Stimulated activated memory B cell treated with anti-CD40 and anti-IgM and Interleukin-4, amounts not matched to agents 10 μg/mL and 1 μg/mL and 100 μg/mL, for 72 hours (primary cell): Measurements from ENCODE around the gene HTT-AS.
A peak's percentile ranks its signal among the peaks of the same experiment; 100 is the strongest.
"Not testable (repeated sequence)": the region's sequence is repeated elsewhere in the genome, so short reads cannot be mapped to it uniquely, and the experiment has no call there.

Experiments used
- ATAC-seq: fragments of 150-1000 bp; cut with Tn5 transposase; 2 replicates; pipeline ENCODE4 v1.10.0; 2021
- H3K27ac Mint-ChIP-seq: one replicate; pipeline ENCODE4 v1.8.0; 2022; ENCODE audit warnings: mild to moderate bottlenecking, mixed read lengths
- H3K27me3 Mint-ChIP-seq: one replicate; pipeline ENCODE4 v1.8.0; 2022; ENCODE audit warnings: mixed read lengths
- H3K36me3 Mint-ChIP-seq: one replicate; pipeline ENCODE4 v1.8.0; 2022; ENCODE audit warnings: mixed read lengths
- H3K4me1 Mint-ChIP-seq: one replicate; pipeline ENCODE4 v1.8.0; 2022; ENCODE audit warnings: mixed read lengths
- H3K4me3 Mint-ChIP-seq: one replicate; pipeline ENCODE4 v1.8.0; 2022; ENCODE audit warnings: mild to moderate bottlenecking, moderate library complexity, mixed read lengths
- H3K9me3 Mint-ChIP-seq: one replicate; pipeline ENCODE4 v1.8.0; 2022; ENCODE audit warnings: mixed read lengths

HTT-AS gene

GRCh38 chr4:3107271-3107670 is 32.9 kb upstream of the HTT-AS start:
- H3K4me1 Mint-ChIP-seq = peaks cover 22% of the 10 kb centered on the region
- no peak for ATAC-seq
- H3K36me3 Mint-ChIP-seq = peaks cover 71% of the 10 kb centered on the region
- no peak overlapping the region for H3K27ac Mint-ChIP-seq
- no peak overlapping the region for H3K4me3 Mint-ChIP-seq
- no peaks in the 10 kb centered on the region for H3K27me3 Mint-ChIP-seq
- no peaks in the 10 kb centered on the region for H3K9me3 Mint-ChIP-seq

- peaks cover 19% of the 10 kb centered on the region for H3K4me1 Mint-ChIP-seq
- peaks cover 71% of the 10 kb centered on the region for H3K36me3 Mint-ChIP-seq
- no peaks in the 10 kb centered on the region for H3K27me3 Mint-ChIP-seq
- no peaks in the 10 kb centered on the region for H3K9me3 Mint-ChIP-seq
- H3K4me3 Mint-ChIP-seq = peak overlapping the region; percentile 8
- H3K27ac Mint-ChIP-seq = peak overlapping the region; percentile 52
- peak; percentile 99 for ATAC-seq
These were observed 32.2 kb upstream of the HTT-AS start for GRCh38 chr4:3106339-3107186.

- Mint-ChIP-seq H3K27me3 (no peaks in the 10 kb centered on the region), H3K4me3 (no peak overlapping the region), H3K36me3 (peaks cover 75% of the 10 kb centered on the region), H3K4me1 (peaks cover 16% of the 10 kb centered on the region), H3K9me3 (no peaks in the 10 kb centered on the region), H3K27ac (no peak overlapping the region)
- ATAC-seq = no peak
These were observed 24.0 kb upstream of the HTT-AS start for GRCh38 chr4:3098346-3098745.

GRCh38 chr4:3096202-3096601 is 21.9 kb upstream of the HTT-AS start:
- Mint-ChIP-seq H3K9me3 (no peaks in the 10 kb centered on the region), H3K36me3 (peaks cover 71% of the 10 kb centered on the region), H3K27me3 (no peaks in the 10 kb centered on the region), H3K4me3 (no peak overlapping the region), H3K27ac (peak overlapping the region; percentile 28), H3K4me1 (peaks cover 23% of the 10 kb centered on the region)
- no peak for ATAC-seq

GRCh38 chr4:3094701-3095100 is 20.4 kb upstream of the HTT-AS start:
- Mint-ChIP-seq H3K36me3 (peaks cover 61% of the 10 kb centered on the region), H3K4me1 (peaks cover 26% of the 10 kb centered on the region)
- H3K27ac Mint-ChIP-seq, ATAC-seq, H3K27me3 Mint-ChIP-seq, H3K4me3 Mint-ChIP-seq, H3K9me3 Mint-ChIP-seq: not testable (repeated sequence)

- H3K9me3 Mint-ChIP-seq = no peaks in the 10 kb centered on the region
- peaks cover 25% of the 10 kb centered on the region for H3K4me1 Mint-ChIP-seq
- H3K36me3 Mint-ChIP-seq = peaks cover 69% of the 10 kb centered on the region
- ATAC-seq = no peak
- H3K27ac Mint-ChIP-seq = no peak overlapping the region
- H3K27me3 Mint-ChIP-seq = no peaks in the 10 kb centered on the region
- no peak overlapping the region for H3K4me3 Mint-ChIP-seq
These were observed 17.1 kb upstream of the HTT-AS start for GRCh38 chr4:3091464-3091863.

- H3K9me3 Mint-ChIP-seq = peaks cover 3% of the 10 kb centered on the region
- H3K27ac Mint-ChIP-seq = peak overlapping the region; percentile 57
- no peaks in the 10 kb centered on the region for H3K27me3 Mint-ChIP-seq
- no peak for ATAC-seq
- H3K4me1 Mint-ChIP-seq = peaks cover 56% of the 10 kb centered on the region
- H3K36me3 Mint-ChIP-seq = peaks cover 59% of the 10 kb centered on the region
- no peak overlapping the region for H3K4me3 Mint-ChIP-seq
These were observed 12.9 kb upstream of the HTT-AS start for GRCh38 chr4:3087115-3087797.

- ATAC-seq = no peak
- peak overlapping the region; percentile 75 for H3K27ac Mint-ChIP-seq
- H3K4me1 Mint-ChIP-seq = peaks cover 56% of the 10 kb centered on the region
- no peaks in the 10 kb centered on the region for H3K27me3 Mint-ChIP-seq
- H3K9me3 Mint-ChIP-seq = peaks cover 3% of the 10 kb centered on the region
- peaks cover 56% of the 10 kb centered on the region for H3K36me3 Mint-ChIP-seq
- H3K4me3 Mint-ChIP-seq = no peak overlapping the region
These were observed 11.8 kb upstream of the HTT-AS start for GRCh38 chr4:3085948-3086670.

GRCh38 chr4:3083732-3084131 is 9.4 kb upstream of the HTT-AS start:
- Mint-ChIP-seq H3K36me3 (peaks cover 42% of the 10 kb centered on the region), H3K4me1 (peaks cover 65% of the 10 kb centered on the region), H3K27me3 (no peaks in the 10 kb centered on the region), H3K4me3 (peak overlapping the region; percentile 36), H3K27ac (peak overlapping the region; percentile 50), H3K9me3 (peaks cover 3% of the 10 kb centered on the region)
- no peak for ATAC-seq

- Mint-ChIP-seq H3K27me3 (no peaks in the 10 kb centered on the region), H3K27ac (peak overlapping the region; percentile 24), H3K4me1 (peaks cover 72% of the 10 kb centered on the region), H3K4me3 (peak overlapping the region; percentile 42), H3K9me3 (peaks cover 3% of the 10 kb centered on the region), H3K36me3 (peaks cover 37% of the 10 kb centered on the region)
- no peak for ATAC-seq
These were observed 8.7 kb upstream of the HTT-AS start for GRCh38 chr4:3082925-3083515.

- Mint-ChIP-seq H3K4me1 (peaks cover 79% of the 10 kb centered on the region), H3K9me3 (peaks cover 3% of the 10 kb centered on the region), H3K36me3 (peaks cover 38% of the 10 kb centered on the region), H3K4me3 (peak overlapping the region; percentile 65), H3K27me3 (no peaks in the 10 kb centered on the region), H3K27ac (peak overlapping the region; percentile 84)
- peak; percentile 83 for ATAC-seq
These were observed 5.4 kb upstream of the HTT-AS start for GRCh38 chr4:3079694-3080123.

GRCh38 chr4:3077796-3078195 is 3.5 kb upstream of the HTT-AS start:
- Mint-ChIP-seq H3K27me3 (no peaks in the 10 kb centered on the region), H3K4me3 (peak overlapping the region; percentile 66), H3K4me1 (peaks cover 63% of the 10 kb centered on the region), H3K36me3 (peaks cover 24% of the 10 kb centered on the region), H3K9me3 (no peaks in the 10 kb centered on the region), H3K27ac (peak overlapping the region; percentile 84)
- ATAC-seq = peak; percentile 55

GRCh38 chr4:3075652-3075981 is 1.3 kb upstream of the HTT-AS start:
- no peak for ATAC-seq
- Mint-ChIP-seq H3K9me3 (no peaks in the 10 kb centered on the region), H3K4me3 (peak overlapping the region; percentile 93), H3K4me1 (peaks cover 56% of the 10 kb centered on the region), H3K27me3 (no peaks in the 10 kb centered on the region), H3K36me3 (peaks cover 26% of the 10 kb centered on the region), H3K27ac (peak overlapping the region; percentile 84)

- peak overlapping the region; percentile 93 for H3K4me3 Mint-ChIP-seq
- ATAC-seq = peak; percentile 10
- H3K36me3 Mint-ChIP-seq = peaks cover 26% of the 10 kb centered on the region
- peaks cover 50% of the 10 kb centered on the region for H3K4me1 Mint-ChIP-seq
- peak overlapping the region; percentile 84 for H3K27ac Mint-ChIP-seq
- no peaks in the 10 kb centered on the region for H3K27me3 Mint-ChIP-seq
- H3K9me3 Mint-ChIP-seq = no peaks in the 10 kb centered on the region
These were observed 711 bp upstream of the HTT-AS start for GRCh38 chr4:3074846-3075651.
